ENCODE measurements around the gene CEP295NL.

Gene CEP295NL

DNA sequence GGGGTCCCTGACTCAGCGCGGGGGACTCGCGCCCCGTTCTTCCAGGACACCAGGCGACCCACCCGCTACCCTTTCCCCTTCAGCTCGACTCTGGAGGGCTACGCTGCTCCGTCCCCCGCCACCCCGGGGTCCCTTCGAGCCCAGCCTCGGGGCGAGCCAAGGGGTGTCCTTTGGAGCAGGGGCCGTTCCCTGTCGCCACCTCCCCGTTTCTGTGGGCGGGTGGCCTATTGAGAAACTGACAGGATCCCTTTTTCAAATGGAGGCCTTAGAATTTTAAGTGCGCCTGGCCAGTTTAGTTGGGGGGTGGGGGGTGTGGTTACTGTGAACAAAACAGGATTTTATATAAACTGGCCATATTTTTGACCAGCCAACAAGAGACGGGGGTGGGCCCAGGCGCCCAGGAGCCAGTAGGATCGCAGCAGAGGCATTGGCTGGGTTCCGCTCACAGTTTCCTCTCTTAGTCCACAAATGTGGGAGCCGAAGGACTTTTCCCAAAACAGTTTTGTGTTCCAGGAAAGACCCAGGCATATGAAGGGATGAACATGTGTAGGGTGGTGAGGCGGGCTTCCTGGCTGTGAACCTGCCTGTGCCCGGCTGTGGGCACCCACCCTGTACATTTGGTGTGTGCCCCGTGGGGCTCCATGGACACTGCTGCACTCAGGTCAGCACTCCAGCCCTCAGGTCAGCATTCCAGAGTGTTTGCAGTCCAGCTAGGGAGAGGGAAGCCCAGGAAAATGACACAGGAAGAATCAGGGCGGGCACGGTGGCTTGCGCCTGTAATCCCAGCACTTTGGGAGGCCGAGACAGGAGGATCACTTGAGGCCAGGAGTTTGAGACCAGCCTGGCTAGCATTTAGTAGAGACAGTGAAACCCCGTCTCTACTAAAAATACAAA, 22.9 kb upstream of the CEP295NL start:
- no peaks in the 10 kb centered on the region for H3K27me3 ChIP-seq (ENCODE audit: low read depth, low read length)
- H3K4me3 ChIP-seq (ENCODE audit: low read depth in 1 of 2, low read length in 2 of 2) = peak overlapping the region; percentile 26 to 60
- H3K27ac ChIP-seq (ENCODE audit: low read length) = peak overlapping the region; percentile 64
- H3K9me3 ChIP-seq (ENCODE audit: control insufficient read depth in 1 of 2, low read length in 2 of 2) = no peaks in the 10 kb centered on the region
- no peaks in the 10 kb centered on the region for H3K36me3 ChIP-seq (ENCODE audit: control insufficient read depth in 1 of 2, insufficient read depth in 2 of 2, low read length in 2 of 2)
- H3K4me1 ChIP-seq (ENCODE audit: control insufficient read depth in 1 of 2, insufficient read depth in 2 of 2, low read length in 2 of 2) = peaks cover 5 to 34% of the 10 kb centered on the region in 2 donors

DNA sequence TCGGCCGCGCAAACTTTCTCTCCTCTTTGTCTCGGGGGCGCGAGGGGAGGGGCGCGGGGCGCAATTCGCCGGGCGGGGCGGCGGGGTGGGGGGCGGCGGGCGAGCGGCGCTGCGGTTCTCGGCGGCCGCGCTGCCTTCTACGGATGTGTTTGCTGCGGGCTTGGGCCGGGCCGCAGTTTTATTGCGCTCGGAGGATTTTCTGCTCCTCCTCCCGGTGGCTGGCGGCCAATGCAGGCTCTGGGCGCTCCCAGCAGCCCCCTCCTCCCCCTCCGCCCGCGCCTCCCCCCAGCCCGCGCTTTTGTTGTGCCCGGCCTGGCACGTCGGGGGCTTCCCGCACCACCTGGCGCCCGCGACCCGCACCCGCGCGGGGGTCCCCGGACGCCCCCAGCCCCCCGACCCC, 22.2 kb upstream of the CEP295NL start, which contains the start of gene TIMP2:
Gene TIMP2, minus strand, starts transcription at position 154 of the 400 bp plus-strand sequence. CDS start 299 bp downstream, outside the sequence.
- H3K4me3 ChIP-seq (ENCODE audit: low read depth in 1 of 2, low read length in 2 of 2) = peak within 1 kb of the TSS; percentile 74 to 88
- no peaks in the 10 kb centered on the region for H3K27me3 ChIP-seq (ENCODE audit: low read depth, low read length)
- H3K4me1 ChIP-seq (ENCODE audit: control insufficient read depth in 1 of 2, insufficient read depth in 2 of 2, low read length in 2 of 2) = peaks cover 8 to 40% of the 10 kb centered on the region in 2 donors
- H3K27ac ChIP-seq (ENCODE audit: low read length) = peak within 1 kb of the TSS; percentile 72
- no peaks in the 10 kb centered on the region for H3K36me3 ChIP-seq (ENCODE audit: control insufficient read depth in 1 of 2, insufficient read depth in 2 of 2, low read length in 2 of 2)
- H3K9me3 ChIP-seq (ENCODE audit: control insufficient read depth in 1 of 2, low read length in 2 of 2) = no peaks in the 10 kb centered on the region

DNA sequence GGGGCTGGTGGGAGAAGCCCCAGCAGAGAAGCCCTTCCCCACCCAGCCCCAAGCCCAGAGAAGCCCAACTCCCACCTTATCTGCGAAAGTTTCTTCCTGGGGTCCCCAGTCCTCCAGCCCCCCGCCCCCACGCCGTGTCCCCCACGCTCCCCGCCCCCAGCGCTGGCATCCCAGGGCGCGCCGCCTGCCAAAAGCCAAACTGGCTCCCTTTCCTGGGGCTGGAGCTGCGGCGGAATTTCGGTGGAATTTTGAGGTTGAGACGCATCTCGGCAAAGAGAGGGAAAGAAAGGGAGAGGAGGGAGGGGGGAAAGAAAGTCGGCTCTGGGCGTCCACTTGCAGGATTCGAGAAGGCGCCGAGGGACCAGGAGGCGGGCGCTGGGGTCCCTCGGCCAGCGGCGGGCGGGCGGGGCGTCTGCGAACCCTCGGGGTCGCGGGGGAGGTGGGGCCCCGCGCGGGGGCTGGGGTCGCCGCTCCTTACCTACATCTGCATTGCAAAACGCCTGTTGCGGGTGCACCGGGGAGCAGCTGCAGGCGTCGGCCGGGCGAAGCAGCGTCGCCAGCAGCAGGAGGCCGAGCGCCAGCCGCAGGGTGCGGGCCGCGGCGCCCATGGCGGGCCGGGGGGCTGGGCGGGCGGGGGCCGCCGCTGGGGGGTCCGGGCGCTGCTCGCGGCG, 21.6 kb upstream of the CEP295NL start:
- Histone ChIP-seq H3K4me3 (ENCODE audit: low read depth in 1 of 2, low read length in 2 of 2) (peak overlapping the region; percentile 74 to 88), H3K9me3 (ENCODE audit: control insufficient read depth in 1 of 2, low read length in 2 of 2) (no peaks in the 10 kb centered on the region), H3K27ac (ENCODE audit: low read length) (peak overlapping the region; percentile 72), H3K4me1 (ENCODE audit: control insufficient read depth in 1 of 2, insufficient read depth in 2 of 2, low read length in 2 of 2) (peaks cover 13 to 46% of the 10 kb centered on the region in 2 donors), H3K27me3 (ENCODE audit: low read depth, low read length) (no peaks in the 10 kb centered on the region), H3K36me3 (ENCODE audit: control insufficient read depth in 1 of 2, insufficient read depth in 2 of 2, low read length in 2 of 2) (no peaks in the 10 kb centered on the region)

DNA sequence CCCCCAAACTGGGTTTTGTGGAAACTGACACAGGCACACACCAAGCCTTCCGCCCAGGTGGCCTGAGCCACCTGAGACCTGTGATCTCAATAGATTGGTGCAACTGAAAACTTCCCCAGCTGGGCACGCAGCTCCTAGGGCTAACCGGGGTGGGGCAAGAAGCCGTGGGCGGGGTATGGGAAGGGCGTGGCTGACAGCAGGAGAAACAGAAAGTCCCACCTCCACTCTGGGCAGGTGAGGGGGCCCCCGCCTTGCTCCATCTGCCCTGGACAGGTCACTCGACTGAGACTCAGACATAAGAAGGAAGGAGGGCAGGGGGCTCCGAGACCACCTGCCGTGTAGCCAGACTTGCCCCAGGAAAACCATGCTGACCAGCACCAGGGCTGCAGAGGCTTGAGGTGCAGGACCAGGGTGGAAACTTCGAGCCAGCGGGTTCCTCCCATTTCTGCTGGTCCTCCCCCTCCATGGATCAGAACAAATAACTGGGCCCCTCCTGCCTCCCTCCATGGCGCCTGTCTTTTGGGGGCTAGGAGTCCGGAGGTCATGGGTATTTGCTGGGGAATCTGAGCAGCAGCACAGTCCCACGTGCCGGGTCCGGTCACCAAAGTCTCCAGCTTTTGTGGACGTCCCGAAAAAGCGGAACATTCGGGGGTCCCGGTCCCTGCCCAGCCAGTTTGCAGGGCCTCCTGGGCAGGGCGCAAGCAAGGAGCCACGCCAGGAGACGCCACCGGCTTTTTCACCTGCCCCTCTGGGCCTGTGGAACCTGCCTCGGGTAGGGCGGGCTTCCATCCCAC, 20.9 kb upstream of the CEP295NL start:
- Histone ChIP-seq H3K4me3 (ENCODE audit: low read depth in 1 of 2, low read length in 2 of 2) (peak overlapping the region; percentile 74 to 88), H3K27ac (ENCODE audit: low read length) (peak overlapping the region; percentile 72), H3K27me3 (ENCODE audit: low read depth, low read length) (no peaks in the 10 kb centered on the region), H3K36me3 (ENCODE audit: control insufficient read depth in 1 of 2, insufficient read depth in 2 of 2, low read length in 2 of 2) (no peaks in the 10 kb centered on the region), H3K9me3 (ENCODE audit: control insufficient read depth in 1 of 2, low read length in 2 of 2) (no peaks in the 10 kb centered on the region), H3K4me1 (ENCODE audit: control insufficient read depth in 1 of 2, insufficient read depth in 2 of 2, low read length in 2 of 2) (peaks cover 13 to 54% of the 10 kb centered on the region in 2 donors)

DNA sequence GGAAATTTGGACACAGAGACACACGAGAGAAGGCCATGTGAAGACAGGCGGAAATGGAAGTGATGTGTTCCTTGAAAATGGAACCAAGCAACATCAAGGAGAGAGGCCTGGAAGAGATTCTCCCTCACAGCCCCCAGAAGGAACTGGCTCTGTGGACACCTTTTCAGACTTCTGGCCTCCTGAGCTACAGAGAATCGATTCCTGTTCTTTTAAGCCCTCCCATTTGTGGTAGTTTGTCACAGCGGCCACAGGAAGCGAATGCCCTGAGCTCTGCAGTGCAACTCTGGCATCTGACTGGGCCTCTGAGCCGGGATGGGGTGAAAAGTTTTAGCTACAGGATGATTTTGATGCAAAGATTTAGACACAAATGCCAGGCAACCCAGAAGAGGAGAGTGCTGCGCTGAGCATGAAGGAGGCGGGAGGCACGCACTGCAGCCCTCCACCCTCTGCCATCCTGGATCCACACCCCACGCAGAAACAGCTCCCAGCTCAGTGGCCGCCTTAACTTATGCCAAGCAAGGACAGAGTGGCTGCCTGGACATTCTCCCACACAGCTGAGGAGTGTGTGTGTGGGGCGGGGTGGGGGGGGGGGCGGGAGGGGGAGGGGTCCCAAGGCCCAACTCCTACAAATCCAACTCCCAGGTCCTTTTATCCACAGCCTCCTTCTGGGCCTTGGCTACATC, 20.0 kb upstream of the CEP295NL start:
- no peaks in the 10 kb centered on the region for H3K9me3 ChIP-seq (ENCODE audit: control insufficient read depth in 1 of 2, low read length in 2 of 2)
- no peaks in the 10 kb centered on the region for H3K27me3 ChIP-seq (ENCODE audit: low read depth, low read length)
- peak overlapping the region; percentile 72 for H3K27ac ChIP-seq (ENCODE audit: low read length)
- peak overlapping the region; percentile 74 to 88 for H3K4me3 ChIP-seq (ENCODE audit: low read depth in 1 of 2, low read length in 2 of 2)
- H3K4me1 ChIP-seq (ENCODE audit: control insufficient read depth in 1 of 2, insufficient read depth in 2 of 2, low read length in 2 of 2) = peaks cover 13 to 62% of the 10 kb centered on the region in 2 donors
- H3K36me3 ChIP-seq (ENCODE audit: control insufficient read depth in 1 of 2, insufficient read depth in 2 of 2, low read length in 2 of 2) = no peaks in the 10 kb centered on the region

DNA sequence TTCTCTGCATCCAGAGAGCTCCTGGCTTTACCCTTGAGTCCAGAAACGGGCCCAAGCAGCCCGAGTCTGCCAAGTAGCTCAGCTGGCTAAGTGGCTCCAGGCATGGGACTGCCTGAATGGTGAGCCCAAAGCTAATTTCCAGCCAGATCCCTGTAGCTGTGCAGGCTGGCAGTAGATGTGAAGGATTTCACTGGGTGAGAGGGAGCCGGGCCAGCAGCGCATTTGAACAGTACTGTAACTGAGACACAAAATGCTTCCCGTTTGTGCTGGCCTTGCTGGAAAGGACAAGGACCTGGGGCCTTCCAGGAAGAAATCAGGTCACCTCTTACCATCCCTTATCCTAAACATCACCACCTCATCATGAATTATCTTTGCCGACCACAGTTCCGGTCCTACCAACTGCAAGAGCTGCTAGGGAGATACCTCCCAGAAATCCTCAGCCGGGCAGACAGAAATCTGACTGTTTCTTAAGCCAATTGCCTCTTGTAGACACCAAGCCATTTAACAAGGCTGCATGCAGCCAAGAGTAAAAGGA, 18.5 kb upstream of the CEP295NL start:
- H3K4me3 ChIP-seq (ENCODE audit: low read depth in 1 of 2, low read length in 2 of 2) = no peak overlapping the region
- peak overlapping the region; percentile 59 for H3K27ac ChIP-seq (ENCODE audit: low read length)
- H3K4me1 ChIP-seq (ENCODE audit: control insufficient read depth in 1 of 2, insufficient read depth in 2 of 2, low read length in 2 of 2) = peaks cover 13 to 74% of the 10 kb centered on the region in 2 donors
- no peaks in the 10 kb centered on the region for H3K9me3 ChIP-seq (ENCODE audit: control insufficient read depth in 1 of 2, low read length in 2 of 2)
- H3K27me3 ChIP-seq (ENCODE audit: low read depth, low read length) = no peaks in the 10 kb centered on the region
- no peaks in the 10 kb centered on the region for H3K36me3 ChIP-seq (ENCODE audit: control insufficient read depth in 1 of 2, insufficient read depth in 2 of 2, low read length in 2 of 2)

DNA sequence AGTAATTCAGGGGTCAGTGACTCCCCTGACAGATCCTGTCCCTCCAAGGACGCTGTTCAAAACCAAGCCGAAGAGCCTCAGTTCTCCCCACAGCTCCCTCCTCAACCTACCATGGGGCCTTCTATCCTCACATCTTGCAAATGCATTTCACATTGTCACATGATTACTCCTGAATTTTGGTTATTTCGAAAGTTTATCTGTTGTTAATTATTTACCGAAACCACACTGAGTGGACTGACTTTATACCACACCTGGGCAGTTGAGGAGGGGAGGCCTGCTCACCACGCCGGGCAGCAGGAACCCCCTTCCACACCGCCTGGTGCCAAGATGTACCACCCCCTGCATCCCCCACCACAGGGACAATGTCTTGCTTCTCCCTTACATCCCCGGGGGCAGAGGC, 17.5 kb upstream of the CEP295NL start:
- no peak overlapping the region for H3K4me3 ChIP-seq (ENCODE audit: low read depth in 1 of 2, low read length in 2 of 2)
- H3K9me3 ChIP-seq (ENCODE audit: control insufficient read depth in 1 of 2, low read length in 2 of 2) = no peaks in the 10 kb centered on the region
- H3K27ac ChIP-seq (ENCODE audit: low read length) = peak overlapping the region; percentile 59
- no peaks in the 10 kb centered on the region for H3K27me3 ChIP-seq (ENCODE audit: low read depth, low read length)
- peaks cover 13 to 80% of the 10 kb centered on the region in 2 donors for H3K4me1 ChIP-seq (ENCODE audit: control insufficient read depth in 1 of 2, insufficient read depth in 2 of 2, low read length in 2 of 2)
- H3K36me3 ChIP-seq (ENCODE audit: control insufficient read depth in 1 of 2, insufficient read depth in 2 of 2, low read length in 2 of 2) = no peaks in the 10 kb centered on the region

DNA sequence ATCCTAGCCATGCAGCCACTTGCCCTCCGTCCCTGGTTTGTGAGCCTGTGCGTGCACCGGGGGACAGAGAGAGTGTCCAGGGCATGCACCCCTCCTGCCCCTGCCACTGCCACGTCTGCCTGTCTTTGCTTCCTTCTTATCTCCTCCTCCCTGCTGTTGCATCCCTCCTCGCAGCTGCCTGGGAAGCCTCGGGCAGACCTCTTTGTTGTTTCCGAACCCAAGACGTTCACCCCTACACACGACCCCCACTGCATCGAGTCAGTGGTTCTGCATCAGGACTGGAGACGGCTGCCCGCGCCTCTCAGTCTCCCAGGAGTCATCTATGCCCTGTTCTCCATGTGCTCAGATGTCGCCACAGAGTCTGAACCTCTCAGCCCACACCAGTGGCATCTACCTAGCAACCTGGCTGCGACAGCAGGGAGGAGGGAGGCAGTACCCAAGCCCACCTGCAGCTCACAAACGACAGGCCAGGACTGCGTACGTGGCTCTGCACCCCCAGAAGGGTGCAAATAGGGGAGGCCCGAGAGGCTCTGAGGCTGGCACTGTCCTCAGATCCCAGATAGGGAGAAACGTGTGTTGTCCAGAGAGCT, 17.0 kb upstream of the CEP295NL start:
- H3K36me3 ChIP-seq (ENCODE audit: control insufficient read depth in 1 of 2, insufficient read depth in 2 of 2, low read length in 2 of 2) = no peaks in the 10 kb centered on the region
- H3K4me3 ChIP-seq (ENCODE audit: low read depth in 1 of 2, low read length in 2 of 2) = no peak overlapping the region
- no peaks in the 10 kb centered on the region for H3K27me3 ChIP-seq (ENCODE audit: low read depth, low read length)
- H3K27ac ChIP-seq (ENCODE audit: low read length) = no peak overlapping the region
- H3K4me1 ChIP-seq (ENCODE audit: control insufficient read depth in 1 of 2, insufficient read depth in 2 of 2, low read length in 2 of 2) = peaks cover 13 to 85% of the 10 kb centered on the region in 2 donors
- no peaks in the 10 kb centered on the region for H3K9me3 ChIP-seq (ENCODE audit: control insufficient read depth in 1 of 2, low read length in 2 of 2)

DNA sequence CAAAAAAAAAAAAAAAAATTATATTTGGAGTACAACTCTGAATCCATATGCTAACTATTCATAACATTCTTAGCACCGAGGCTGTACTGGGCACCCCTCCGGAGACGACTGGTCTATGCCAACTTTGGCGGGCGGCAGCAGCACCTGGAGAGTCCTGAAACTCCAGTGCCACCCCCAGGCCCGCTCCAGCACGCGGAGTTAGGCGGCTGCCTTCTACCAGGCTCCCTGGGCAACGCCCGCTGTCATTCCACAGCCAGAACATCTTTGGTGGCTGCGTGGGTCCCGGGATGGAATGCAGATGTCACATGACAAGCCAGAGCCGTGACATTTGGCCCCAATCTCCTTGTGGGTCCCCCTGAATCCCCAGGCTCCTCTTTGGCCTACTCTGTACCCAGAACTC, 16.0 kb upstream of the CEP295NL start:
- Histone ChIP-seq H3K27me3 (ENCODE audit: low read depth, low read length) (no peaks in the 10 kb centered on the region), H3K9me3 (ENCODE audit: control insufficient read depth in 1 of 2, low read length in 2 of 2) (no peaks in the 10 kb centered on the region), H3K36me3 (ENCODE audit: control insufficient read depth in 1 of 2, insufficient read depth in 2 of 2, low read length in 2 of 2) (no peaks in the 10 kb centered on the region), H3K4me1 (ENCODE audit: control insufficient read depth in 1 of 2, insufficient read depth in 2 of 2, low read length in 2 of 2) (peaks cover 13 to 90% of the 10 kb centered on the region in 2 donors), H3K4me3 (ENCODE audit: low read depth in 1 of 2, low read length in 2 of 2) (no peak overlapping the region), H3K27ac (ENCODE audit: low read length) (no peak overlapping the region)
